HCEC 1CT (cell line): ENCODE results near the gene ZNF213.
A peak's percentile ranks its signal among the peaks of the same experiment; 100 is the strongest.

ENCODE experiments used
- DNase-seq: peaks from one replicate; pipeline ENCODE4 v3.0.0-alpha.2; 2017

Gene ZNF213

GRCh38 chr16:3134338-3135125, at the start of gene ZNF213:
Gene ZNF213, plus strand, starts transcription at chr16:3135029. Its CDS starts 2,252 bp downstream, at chr16:3137281.
- peak; percentile 99 for DNase-seq

GRCh38 chr16:3085868-3086595, 48.8 kb upstream of the ZNF213 start:
- no peak for DNase-seq

- no peak for DNase-seq
Observed at GRCh38 chr16:3086596-3087242, 48.1 kb upstream of the ZNF213 start.

- DNase-seq: no peak
Observed at GRCh38 chr16:3087243-3088235, 47.3 kb upstream of the ZNF213 start.

GRCh38 chr16:3088450-3088849, 46.4 kb upstream of the ZNF213 start:
- no peak for DNase-seq

- no peak for DNase-seq
Observed at GRCh38 chr16:3088925-3089716, 45.7 kb upstream of the ZNF213 start.

- DNase-seq: no peak
Observed at GRCh38 chr16:3089717-3090592, 44.9 kb upstream of the ZNF213 start.

- no peak for DNase-seq
Observed at GRCh38 chr16:3091551-3091950, 43.3 kb upstream of the ZNF213 start.

GRCh38 chr16:3092501-3092941, 42.3 kb upstream of the ZNF213 start:
- DNase-seq: no peak

GRCh38 chr16:3094289-3095027, 40.4 kb upstream of the ZNF213 start:
- peak; percentile 25 for DNase-seq

GRCh38 chr16:3095869-3096268, 39.0 kb upstream of the ZNF213 start:
- DNase-seq: peak; percentile 17

- DNase-seq: no peak
Observed at GRCh38 chr16:3096362-3096761, 38.5 kb upstream of the ZNF213 start.

- no peak for DNase-seq
Observed at GRCh38 chr16:3097266-3097665, 37.6 kb upstream of the ZNF213 start.

- DNase-seq: no peak
Observed at GRCh38 chr16:3098459-3099394, 36.1 kb upstream of the ZNF213 start, which contains the start of gene ZSCAN10. Gene ZSCAN10, minus strand, starts transcription at chr16:3099294. Its CDS starts 6,357 bp downstream, at chr16:3092937.

GRCh38 chr16:3099395-3099731, 35.5 kb upstream of the ZNF213 start:
- no peak for DNase-seq

- peak; percentile 91 for DNase-seq
Observed at GRCh38 chr16:3099732-3100499, 34.9 kb upstream of the ZNF213 start.

GRCh38 chr16:3101018-3101840, 33.6 kb upstream of the ZNF213 start:
- DNase-seq: no peak
